ENCODE data around the gene AVEN.

AVEN gene

GRCh38 chr15:33946152-33946551, 92.9 kb downstream of the AVEN start:
- H3K9ac ChIP-seq (ENCODE audit: low read length): no peak overlapping the region
- no peak for DNase-seq
- no peak overlapping the region for H3K14ac ChIP-seq (ENCODE audit: low read length)
- no peak overlapping the region for H3K18ac ChIP-seq (ENCODE audit: low read length)
- no peak overlapping the region for H3K4ac ChIP-seq (ENCODE audit: low read depth, low read length)
- H3K9me3 ChIP-seq (ENCODE audit: insufficient read depth, low read depth, low read length): peaks cover 4% of the 10 kb centered on the region
- no peaks in the 10 kb centered on the region for H3K4me1 ChIP-seq (ENCODE audit: control insufficient read depth in 1 of 2, insufficient read depth in 2 of 2, low read length in 2 of 2)
- no peak overlapping the region for H2AK5ac ChIP-seq (ENCODE audit: low read length)
- no peaks in the 10 kb centered on the region for H3K27me3 ChIP-seq (ENCODE audit: insufficient read depth, low read length)
- no peaks in the 10 kb centered on the region for H3K36me3 ChIP-seq (ENCODE audit: control insufficient read depth in 1 of 2, insufficient read depth in 2 of 2, low read length in 2 of 2)
- H3K23ac ChIP-seq (ENCODE audit: low read length): no peak overlapping the region
- H3K4me2 ChIP-seq (ENCODE audit: low read length): no peak overlapping the region
- WGBS (ENCODE audit: extremely low coverage, insufficient coverage, insufficient read length): no CpG with 5 or more reads among the region's 1 CpG
- H2BK5ac ChIP-seq (ENCODE audit: low read depth, low read length, poor library complexity): no peak overlapping the region
- no peak overlapping the region for H3K27ac ChIP-seq (ENCODE audit: low read depth, low read length)
- no peak overlapping the region for H2BK120ac ChIP-seq (ENCODE audit: insufficient read depth, low read length, poor library complexity)
- no peak overlapping the region for H4K12ac ChIP-seq (ENCODE audit: low read depth, low read length)
- no peak overlapping the region for H2BK12ac ChIP-seq (ENCODE audit: low read length)
- H3K79me2 ChIP-seq (ENCODE audit: control insufficient read depth, insufficient read depth, low read length, poor library complexity): no peaks in the 10 kb centered on the region
- no peak overlapping the region for H4K8ac ChIP-seq (ENCODE audit: low read depth, low read length)
- no peaks in the 10 kb centered on the region for H3K79me1 ChIP-seq (ENCODE audit: low read length)
- H4K91ac ChIP-seq (ENCODE audit: low read depth, low read length): no peak overlapping the region
- H2AFZ ChIP-seq (ENCODE audit: insufficient read depth, low read length, poor library complexity): no peak overlapping the region
- no peak overlapping the region for H3K4me3 ChIP-seq (ENCODE audit: low read depth, low read length)

- Histone ChIP-seq H3K27me3 (ENCODE audit: insufficient read depth, low read length) (no peaks in the 10 kb centered on the region), H2AFZ (ENCODE audit: insufficient read depth, low read length, poor library complexity) (no peak overlapping the region)
- WGBS (ENCODE audit: extremely low coverage, insufficient coverage, insufficient read length): 100% methylated on average over 1 of the region's 4 CpGs
These were observed 97.5 kb downstream of the AVEN start for GRCh38 chr15:33941279-33942063.

DNA sequence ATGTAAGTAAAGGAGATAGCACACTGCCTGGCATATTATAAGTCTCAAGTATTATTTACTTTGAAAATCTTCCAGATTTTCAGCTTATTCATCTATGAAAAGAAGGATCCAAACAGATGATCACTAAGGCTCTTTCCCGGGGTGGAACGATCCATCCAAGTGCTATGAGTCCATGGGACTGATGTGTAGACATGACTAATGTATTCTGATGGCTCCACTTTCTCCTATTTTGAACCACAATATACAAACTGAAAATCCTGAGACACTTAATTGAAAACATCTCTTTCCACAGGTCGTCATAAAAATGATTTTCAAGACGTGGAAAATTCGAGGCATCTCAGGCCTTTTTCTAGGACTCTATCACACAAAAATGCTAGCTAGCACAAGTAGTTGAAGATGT, 104.1 kb downstream of the AVEN start:
- H2BK12ac ChIP-seq (ENCODE audit: low read length): no peak overlapping the region
- no peaks in the 10 kb centered on the region for H3K79me2 ChIP-seq (ENCODE audit: control insufficient read depth, insufficient read depth, low read length, poor library complexity)
- no peak overlapping the region for H3K4me3 ChIP-seq (ENCODE audit: low read depth, low read length)

More at GRCh38 chr15:33941279-33942063, 97.5 kb downstream of the AVEN start:
- no peaks in the 10 kb centered on the region for H3K79me2 ChIP-seq (ENCODE audit: control insufficient read depth, insufficient read depth, low read length, poor library complexity)
- H3K4me1 ChIP-seq (ENCODE audit: control insufficient read depth in 1 of 2, insufficient read depth in 2 of 2, low read length in 2 of 2): no peaks in the 10 kb centered on the region
- H3K18ac ChIP-seq (ENCODE audit: low read length): no peak overlapping the region
- H2BK12ac ChIP-seq (ENCODE audit: low read length): no peak overlapping the region
- H3K4ac ChIP-seq (ENCODE audit: low read depth, low read length): no peak overlapping the region
- H3K14ac ChIP-seq (ENCODE audit: low read length): no peak overlapping the region
- no peak for DNase-seq
- H3K27ac ChIP-seq (ENCODE audit: low read depth, low read length): no peak overlapping the region
- no peak overlapping the region for H3K4me2 ChIP-seq (ENCODE audit: low read length)
- no peak overlapping the region for H2BK120ac ChIP-seq (ENCODE audit: insufficient read depth, low read length, poor library complexity)
- H3K79me1 ChIP-seq (ENCODE audit: low read length): no peaks in the 10 kb centered on the region
- no peak overlapping the region for H4K91ac ChIP-seq (ENCODE audit: low read depth, low read length)
- H3K23ac ChIP-seq (ENCODE audit: low read length): no peak overlapping the region
- no peak overlapping the region for H4K12ac ChIP-seq (ENCODE audit: low read depth, low read length)
- no peak overlapping the region for H3K9ac ChIP-seq (ENCODE audit: low read length)
- H3K4me3 ChIP-seq (ENCODE audit: low read depth, low read length): no peak overlapping the region
- no peak overlapping the region for H4K8ac ChIP-seq (ENCODE audit: low read depth, low read length)
- H2AK5ac ChIP-seq (ENCODE audit: low read length): no peak overlapping the region
- H2BK5ac ChIP-seq (ENCODE audit: low read depth, low read length, poor library complexity): no peak overlapping the region
- H3K36me3 ChIP-seq (ENCODE audit: control insufficient read depth in 1 of 2, insufficient read depth in 2 of 2, low read length in 2 of 2): no peaks in the 10 kb centered on the region
- H3K9me3 ChIP-seq (ENCODE audit: insufficient read depth, low read depth, low read length): peaks cover 1% of the 10 kb centered on the region

DNA sequence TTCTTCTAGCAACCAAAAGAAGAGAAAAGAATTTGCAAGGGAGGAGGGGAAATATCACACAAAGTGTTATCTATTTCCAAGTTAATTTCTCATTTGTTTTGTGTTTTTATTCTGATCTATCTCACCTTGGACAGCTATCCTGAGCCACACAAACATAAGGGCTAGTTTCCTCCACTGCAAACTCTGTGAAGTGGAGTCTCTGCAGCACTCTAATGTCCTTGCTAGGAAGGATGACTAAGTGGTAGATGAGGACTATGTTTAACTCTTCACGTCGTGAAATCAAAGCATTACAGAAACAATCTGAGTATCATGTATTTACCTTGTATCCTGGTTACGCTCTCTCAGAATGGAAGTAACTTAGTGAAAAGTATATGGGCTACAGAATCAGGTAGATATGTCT, 104.6 kb downstream of the AVEN start:
- no peak overlapping the region for H3K23ac ChIP-seq (ENCODE audit: low read length)
- H3K36me3 ChIP-seq (ENCODE audit: control insufficient read depth in 1 of 2, insufficient read depth in 2 of 2, low read length in 2 of 2): no peaks in the 10 kb centered on the region
- no peak overlapping the region for H2BK5ac ChIP-seq (ENCODE audit: low read depth, low read length, poor library complexity)
- H3K9me3 ChIP-seq (ENCODE audit: insufficient read depth, low read depth, low read length): no peaks in the 10 kb centered on the region
- no peaks in the 10 kb centered on the region for H3K79me1 ChIP-seq (ENCODE audit: low read length)
- no peak overlapping the region for H3K14ac ChIP-seq (ENCODE audit: low read length)
- no peak for DNase-seq
- H3K18ac ChIP-seq (ENCODE audit: low read length): no peak overlapping the region
- H3K27ac ChIP-seq (ENCODE audit: low read depth, low read length): no peak overlapping the region
- no CpG with 5 or more reads among the region's 3 CpGs for WGBS (ENCODE audit: extremely low coverage, insufficient coverage, insufficient read length)
- no peak overlapping the region for H3K4me3 ChIP-seq (ENCODE audit: low read depth, low read length)
- H2BK12ac ChIP-seq (ENCODE audit: low read length): no peak overlapping the region
- H2AK5ac ChIP-seq (ENCODE audit: low read length): no peak overlapping the region
- no peak overlapping the region for H2BK120ac ChIP-seq (ENCODE audit: insufficient read depth, low read length, poor library complexity)
- no peak overlapping the region for H3K9ac ChIP-seq (ENCODE audit: low read length)
- H2AFZ ChIP-seq (ENCODE audit: insufficient read depth, low read length, poor library complexity): no peak overlapping the region
- H3K4ac ChIP-seq (ENCODE audit: low read depth, low read length): no peak overlapping the region
- no peak overlapping the region for H4K8ac ChIP-seq (ENCODE audit: low read depth, low read length)
- no peaks in the 10 kb centered on the region for H3K79me2 ChIP-seq (ENCODE audit: control insufficient read depth, insufficient read depth, low read length, poor library complexity)
- H4K12ac ChIP-seq (ENCODE audit: low read depth, low read length): no peak overlapping the region
- no peaks in the 10 kb centered on the region for H3K27me3 ChIP-seq (ENCODE audit: insufficient read depth, low read length)
- no peaks in the 10 kb centered on the region for H3K4me1 ChIP-seq (ENCODE audit: control insufficient read depth in 1 of 2, insufficient read depth in 2 of 2, low read length in 2 of 2)
- no peak overlapping the region for H3K4me2 ChIP-seq (ENCODE audit: low read length)
- H4K91ac ChIP-seq (ENCODE audit: low read depth, low read length): no peak overlapping the region

More for the DNA sequence above, 104.1 kb downstream of the AVEN start:
- H3K14ac ChIP-seq (ENCODE audit: low read length): no peak overlapping the region
- no peaks in the 10 kb centered on the region for H3K79me1 ChIP-seq (ENCODE audit: low read length)
- H3K36me3 ChIP-seq (ENCODE audit: control insufficient read depth in 1 of 2, insufficient read depth in 2 of 2, low read length in 2 of 2): no peaks in the 10 kb centered on the region
- H2BK5ac ChIP-seq (ENCODE audit: low read depth, low read length, poor library complexity): no peak overlapping the region
- no peak overlapping the region for H4K91ac ChIP-seq (ENCODE audit: low read depth, low read length)
- H3K4ac ChIP-seq (ENCODE audit: low read depth, low read length): no peak overlapping the region
- H4K12ac ChIP-seq (ENCODE audit: low read depth, low read length): no peak overlapping the region
- H3K27ac ChIP-seq (ENCODE audit: low read depth, low read length): no peak overlapping the region
- H2BK120ac ChIP-seq (ENCODE audit: insufficient read depth, low read length, poor library complexity): no peak overlapping the region
- H3K4me2 ChIP-seq (ENCODE audit: low read length): no peak overlapping the region
- H3K4me1 ChIP-seq (ENCODE audit: control insufficient read depth in 1 of 2, insufficient read depth in 2 of 2, low read length in 2 of 2): no peaks in the 10 kb centered on the region
- H2AK5ac ChIP-seq (ENCODE audit: low read length): no peak overlapping the region
- H4K8ac ChIP-seq (ENCODE audit: low read depth, low read length): no peak overlapping the region
- no peaks in the 10 kb centered on the region for H3K27me3 ChIP-seq (ENCODE audit: insufficient read depth, low read length)
- no peak overlapping the region for H3K18ac ChIP-seq (ENCODE audit: low read length)
- no CpG with 5 or more reads among the region's 5 CpGs for WGBS (ENCODE audit: extremely low coverage, insufficient coverage, insufficient read length)
- H3K9ac ChIP-seq (ENCODE audit: low read length): no peak overlapping the region
- H3K23ac ChIP-seq (ENCODE audit: low read length): no peak overlapping the region
- no peak overlapping the region for H2AFZ ChIP-seq (ENCODE audit: insufficient read depth, low read length, poor library complexity)
- no peaks in the 10 kb centered on the region for H3K9me3 ChIP-seq (ENCODE audit: insufficient read depth, low read depth, low read length)
- no peak for DNase-seq
